HT1080 (cell line): ENCODE results near the gene RBM8A. TPM values are rescaled to one million over a fixed set of nuclear protein-coding genes. Genes with fewer than 3 reads are reported as not detected.

Experiments used
- DNase-seq: peaks from one replicate; pipeline ENCODE4 v3.0.0-alpha.2; 2015; ENCODE audit warnings: low read depth
- polyA plus RNA-seq, 2 experiments: library from polyadenylated mRNA; depleted of rRNA; stranded (reverse); fragments of >200 nt; gene quantifications; 2 replicates each; pipeline ENCODE4 v1.2.3, GENCODE V29; 2015
- total RNA-seq: library from RNA; depleted of rRNA; stranded (reverse); fragments of >200 nt; shearing (Covaris generic); gene quantifications from 2 replicates; pipeline ENCODE4 v1.2.3, GENCODE V29; 2014; rRNA removed

RBM8A gene
- 174 and 199 TPM in 2 replicates for total RNA-seq
- polyA plus RNA-seq (2015; cell fraction: cytosol; rRNA removed) = 219 and 235 TPM in 2 replicates
- polyA plus RNA-seq (2015; cell fraction: nucleus; rRNA removed) = 96.8 and 116 TPM in 2 replicates

- peak; percentile 97 for DNase-seq
These were observed at the start of gene RBM8A for GRCh38 chr1:145927063-145927886. Gene RBM8A (minus strand): TSS chr1:145927484. CDS start chr1:145927426, 58 bp downstream.

GRCh38 chr1:145977016-145977415, 49.7 kb upstream of the RBM8A start:
- DNase-seq = no peak

- DNase-seq = no peak
These were observed 47.9 kb upstream of the RBM8A start for GRCh38 chr1:145975216-145975615.

- no peak for DNase-seq
These were observed 47.4 kb upstream of the RBM8A start for GRCh38 chr1:145974721-145975120.

DNA sequence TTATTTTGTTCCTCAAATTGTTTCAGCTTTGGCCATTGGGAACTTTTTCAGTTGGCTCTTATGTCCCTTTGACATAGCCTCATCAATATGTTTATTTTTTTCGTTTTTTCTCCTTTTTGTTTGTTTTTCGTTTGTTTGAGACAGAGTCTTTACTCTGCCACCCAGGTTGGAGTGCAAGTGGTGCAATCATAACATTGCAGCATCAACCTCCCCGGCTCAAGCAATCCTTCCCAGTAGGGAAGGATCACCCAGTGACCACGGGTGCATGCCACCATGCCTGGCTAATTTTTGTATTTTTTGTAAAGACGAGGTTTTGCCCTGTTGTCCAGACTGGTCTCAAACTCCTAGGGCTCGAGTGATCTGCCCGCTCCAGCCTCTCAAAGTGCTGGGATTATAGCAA, 45.3 kb upstream of the RBM8A start:
- DNase-seq = no peak

DNA sequence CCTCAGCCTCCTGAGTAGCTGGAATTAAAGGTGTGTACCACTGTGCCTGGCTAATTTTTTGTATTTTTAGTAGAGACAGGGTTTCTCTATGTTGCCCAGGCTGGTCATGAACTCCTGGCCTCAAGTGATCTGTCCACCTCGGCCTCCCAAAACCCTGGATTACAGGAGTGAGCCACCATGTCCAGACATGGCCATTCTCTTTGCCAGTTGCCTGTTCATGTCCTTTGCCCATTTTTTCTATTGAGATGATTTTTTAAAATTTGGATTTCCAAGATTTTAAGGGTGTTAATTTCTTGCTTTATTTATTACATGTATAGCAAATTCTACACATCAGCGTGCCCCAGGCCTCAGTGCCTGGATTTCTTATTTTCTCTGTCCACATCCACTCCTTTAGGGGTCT, 40.0 kb upstream of the RBM8A start:
- DNase-seq = no peak

GRCh38 chr1:145965119-145965744, 37.9 kb upstream of the RBM8A start:
- no peak for DNase-seq

- DNase-seq = peak; percentile 95
These were observed 37.2 kb upstream of the RBM8A start, which contains the start of the genes ANKRD34A and POLR3GL for GRCh38 chr1:145964328-145965118. Gene ANKRD34A (minus strand): TSS chr1:145964575. CDS start chr1:145961759, 2,816 bp downstream. Gene POLR3GL (plus strand): TSS chr1:145964690. CDS start chr1:145974866, 10,176 bp downstream.

DNA sequence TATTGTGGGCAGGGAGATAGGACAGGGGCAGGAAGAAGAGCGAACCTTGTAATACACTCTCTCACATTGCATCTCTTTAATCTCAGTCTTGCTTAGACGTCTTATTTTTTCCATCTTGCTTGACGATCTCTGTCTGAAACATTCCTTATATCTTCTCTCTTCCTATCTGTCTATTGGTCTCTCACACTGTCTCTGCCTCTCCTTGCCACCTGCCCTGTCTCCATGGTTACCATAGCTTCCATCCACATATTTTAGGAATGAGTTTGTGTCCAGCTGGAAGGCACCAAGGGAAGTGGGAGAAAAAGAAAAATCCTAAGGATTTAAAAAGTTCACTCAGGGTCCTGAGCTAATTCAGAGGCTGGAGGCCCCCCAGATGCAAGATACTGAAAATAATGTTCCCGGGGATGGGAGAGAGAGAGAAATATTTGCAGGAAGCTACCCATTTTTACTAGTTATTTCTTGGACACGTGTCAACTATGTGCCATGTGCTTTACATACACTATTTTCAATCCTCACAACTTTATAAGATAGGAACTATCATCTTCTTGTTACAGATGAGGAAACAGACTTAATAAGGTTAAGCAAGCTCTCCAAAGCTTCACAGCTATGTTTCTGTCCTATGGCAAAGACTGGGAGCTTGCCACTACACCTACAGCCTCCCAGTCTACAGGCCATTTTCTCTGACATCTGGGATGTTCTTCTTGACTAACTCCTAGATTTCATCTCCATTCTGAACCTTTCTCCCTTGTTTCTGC, 36.2 kb upstream of the RBM8A start:
- peak; percentile 80 for DNase-seq

- no peak for DNase-seq
These were observed 35.1 kb upstream of the RBM8A start for GRCh38 chr1:145962157-145963102.

DNA sequence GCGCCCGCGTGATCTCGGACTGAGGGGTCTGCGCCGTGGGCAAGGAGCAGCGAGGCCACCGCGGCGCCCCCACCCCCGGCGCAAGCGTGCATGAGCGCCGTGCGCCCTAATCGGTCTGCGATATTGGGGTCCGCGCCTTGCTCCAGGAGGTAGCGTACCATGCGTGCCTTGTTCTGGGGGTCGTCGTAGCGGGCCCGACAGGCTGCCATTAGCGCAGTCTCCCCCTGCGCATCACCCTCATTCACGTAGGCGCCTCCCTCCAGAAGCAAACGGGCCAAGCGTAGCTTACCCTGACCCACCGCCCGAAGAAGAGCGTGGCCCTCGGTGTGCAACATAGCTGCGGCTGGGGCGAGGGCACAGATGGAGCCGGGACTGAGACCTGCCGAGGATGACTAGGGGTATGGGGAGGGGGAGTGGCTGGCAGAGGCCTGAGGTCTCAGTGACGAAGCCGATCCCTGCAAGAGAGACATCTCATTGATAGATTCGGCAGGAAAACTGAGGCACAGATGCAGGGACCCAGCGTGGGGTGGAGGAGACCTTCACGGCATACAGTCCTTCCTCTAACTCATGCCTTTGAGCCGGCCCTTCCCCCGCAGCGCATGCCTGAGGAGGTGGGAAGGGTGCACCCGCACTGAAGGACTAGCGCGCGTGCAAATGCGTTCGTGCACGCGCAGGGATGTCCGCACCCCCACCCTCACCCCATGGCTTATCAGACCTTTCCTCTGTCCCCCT, 34.3 kb upstream of the RBM8A start:
- DNase-seq = no peak

DNA sequence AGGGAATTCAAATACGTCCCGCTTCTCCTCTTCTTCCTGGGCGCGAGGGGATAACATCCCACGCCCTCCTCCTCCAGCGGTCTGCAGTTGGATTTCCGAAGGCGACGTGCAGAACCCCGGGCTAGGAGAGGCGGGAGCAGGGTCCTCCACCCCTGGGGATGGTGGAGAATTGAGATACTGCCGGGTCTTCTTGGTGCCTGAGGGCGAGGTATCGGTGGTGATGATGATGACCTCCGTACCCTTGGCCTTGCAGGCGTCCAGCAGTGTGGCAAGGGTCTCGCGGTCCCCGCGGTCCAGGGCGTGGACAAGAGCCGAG, 33.8 kb upstream of the RBM8A start:
- no peak for DNase-seq

- peak; percentile 23 for DNase-seq
These were observed 33.3 kb upstream of the RBM8A start for GRCh38 chr1:145960468-145961108.

GRCh38 chr1:145959957-145960467, 32.7 kb upstream of the RBM8A start:
- no peak for DNase-seq

DNA sequence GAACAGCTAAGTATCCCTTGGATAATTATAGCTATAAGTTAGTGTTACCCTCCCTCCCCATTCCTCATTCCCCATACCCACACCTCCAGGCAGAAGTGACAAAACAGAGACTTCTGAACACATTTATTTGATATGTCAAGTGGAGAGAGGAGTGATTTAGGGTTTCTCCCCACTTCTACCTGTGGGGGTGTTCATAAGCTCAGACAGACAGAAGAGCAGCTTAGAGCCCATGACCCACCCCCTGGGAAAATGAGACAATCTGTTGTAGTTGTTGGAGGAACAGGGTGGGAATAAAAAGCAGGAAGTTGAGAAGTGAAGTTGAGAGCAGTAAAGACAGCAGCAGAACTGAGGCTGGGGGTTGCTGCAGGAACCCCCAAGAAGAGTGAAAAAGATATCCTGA, 32.0 kb upstream of the RBM8A start:
- DNase-seq = no peak

DNA sequence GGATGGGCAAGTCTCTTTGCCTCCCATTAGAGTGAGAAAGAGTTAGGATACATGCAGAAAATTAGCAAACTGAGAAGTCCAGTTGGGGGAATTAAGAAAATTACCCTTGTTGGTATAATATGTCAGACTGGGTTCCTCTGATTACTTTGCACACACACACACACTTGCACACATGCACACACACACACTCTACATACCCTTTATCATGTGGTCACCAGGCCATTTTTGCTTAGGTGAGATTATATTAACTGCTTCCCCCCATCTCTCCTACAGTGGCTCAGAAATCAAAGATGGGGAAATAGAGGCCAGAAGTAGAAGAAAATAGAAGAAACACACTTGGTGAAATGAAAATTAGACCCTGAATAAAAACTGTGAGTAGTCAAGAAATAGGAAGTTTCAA, 31.4 kb upstream of the RBM8A start:
- DNase-seq = no peak

DNA sequence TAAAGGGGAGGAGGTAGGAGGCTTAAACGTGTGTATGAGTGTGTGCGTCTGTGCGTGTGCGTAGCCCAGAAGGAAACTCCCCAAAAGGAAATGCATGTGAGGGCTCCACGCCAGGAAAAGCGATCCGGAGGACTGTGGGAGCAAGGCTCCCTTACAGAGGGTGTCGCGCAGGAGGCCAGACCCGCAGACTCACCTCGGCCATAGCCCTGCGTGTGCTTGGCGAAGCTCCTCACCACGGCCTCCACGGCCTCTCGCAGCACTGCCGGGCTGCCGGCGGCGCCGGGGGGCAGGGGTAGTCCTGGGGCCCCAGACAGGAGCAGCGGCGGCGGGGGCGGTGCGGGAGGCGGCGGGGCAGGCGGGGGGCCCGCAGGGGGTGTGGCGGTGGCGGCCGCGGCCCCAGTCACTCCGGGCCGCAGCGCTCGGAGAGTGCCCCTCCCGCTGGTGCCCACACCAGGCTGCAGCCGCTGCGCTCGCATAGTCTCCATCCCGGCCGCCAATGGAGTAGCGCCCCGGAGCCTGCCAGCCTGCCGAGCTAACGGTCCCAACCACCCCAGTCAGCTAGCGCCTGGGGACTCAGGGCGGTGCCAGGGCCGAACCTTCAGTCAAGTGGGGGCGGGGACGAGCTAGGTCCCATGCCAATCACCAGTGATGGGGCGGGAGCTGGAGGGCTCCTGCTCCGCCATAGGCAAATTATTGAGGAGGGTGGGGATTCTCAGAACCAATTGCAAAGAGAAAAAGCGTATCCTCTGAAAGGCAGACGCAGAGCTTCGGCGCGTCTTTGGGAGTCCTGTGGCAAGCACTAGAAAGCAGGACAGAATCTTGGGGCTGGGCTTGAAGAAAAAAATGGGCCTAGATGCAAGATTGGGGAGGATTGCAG, 30.4 kb upstream of the RBM8A start, which contains the start of gene LIX1L:
Gene LIX1L (minus strand): TSS at position 575 of the 877 bp plus-strand sequence. CDS start 90 bp downstream, at position 485.
- DNase-seq = peak; percentile 97
